Common myeloid progenitor, CD34-positive (primary cell): ENCODE results near the gene GALNT11.
"Not testable (repeated sequence)": the region's sequence is repeated elsewhere in the genome, so short reads cannot be mapped to it uniquely, and the experiment has no call there.

ENCODE experiments used
- CTCF ChIA-PET: fragments of 350-600 bp; sonication (Branson Sonifier 250); formaldehyde crosslinking; loops from one replicate; lab custom pipeline; 2021; ENCODE audit warnings: antibody characterized with exemption; lab: Charles Lee
- POLR2A ChIA-PET: fragments of 350-600 bp; sonication (Branson Sonifier 250); formaldehyde crosslinking; loops from one replicate; lab custom pipeline; 2021; ENCODE audit warnings: antibody characterized with exemption; lab: Charles Lee
- DNase-seq, 3 donors: peaks; one replicate each; pipeline versions ENCODE4 v3.0.0 to v3.0.0-alpha.2; 2013
- H3K27ac ChIP-seq, 2 experiments: 1 replicate in 1 of 2; 2 replicates in 1 of 2; pipeline ENCODE4 v1.7.0; 2013; ENCODE audit warnings: inconsistent platforms in 2 of 2, low read length in 2 of 2, mild to moderate bottlenecking in 2 of 2, low read depth in 1 of 2, moderate library complexity in 1 of 2; ENCODE audit not compliant: severe bottlenecking in 2 of 2, insufficient read depth in 1 of 2, poor library complexity in 1 of 2
- H3K27me3 ChIP-seq, 5 experiments: replicated peaks in 2 of 5; 1 replicate in 3 of 5; 2 replicates in 2 of 5; pipeline versions ENCODE4 v1.6.1 to v1.7.0; 2013; ENCODE audit warnings: low read length in 4 of 5, mild to moderate bottlenecking in 2 of 5, moderate library complexity in 2 of 5, inconsistent platforms in 1 of 5; ENCODE audit not compliant: insufficient read depth in 5 of 5, control insufficient read depth in 4 of 5
- H3K36me3 ChIP-seq, 4 experiments: 1 replicate in 2 of 4; 2 replicates in 2 of 4; pipeline versions ENCODE4 v1.6.1 to v1.7.0; 2013; ENCODE audit warnings: low read length in 3 of 4, control low read depth in 1 of 4, mild to moderate bottlenecking in 1 of 4; ENCODE audit not compliant: control insufficient read depth in 4 of 4, insufficient read depth in 4 of 4
- H3K4me1 ChIP-seq, 4 experiments: 1 replicate in 3 of 4; 2 replicates in 1 of 4; pipeline versions ENCODE4 v1.6.1 to v1.7.1; 2013; ENCODE audit warnings: low read length in 3 of 4, mild to moderate bottlenecking in 3 of 4, control low read depth in 1 of 4, inconsistent platforms in 1 of 4, moderate library complexity in 1 of 4; ENCODE audit not compliant: control insufficient read depth in 4 of 4, insufficient read depth in 4 of 4; ENCODE audit errors: control extremely low read depth in 1 of 4
- H3K4me3 ChIP-seq, 7 experiments: 1 replicate in 4 of 7; 2 replicates in 3 of 7; pipeline versions ENCODE4 v1.5.1 to v1.7.0; 2013; ENCODE audit warnings: mild to moderate bottlenecking in 7 of 7, low read length in 6 of 7, moderate library complexity in 6 of 7, inconsistent platforms in 2 of 7, low read depth in 2 of 7, control low read depth in 1 of 7; ENCODE audit not compliant: insufficient read depth in 4 of 7, control insufficient read depth in 1 of 7; ENCODE audit errors: extremely low read depth in 1 of 7
- H3K9me3 ChIP-seq, 5 experiments: 1 replicate in 4 of 5; 2 replicates in 1 of 5; pipeline versions ENCODE4 v1.6.1 to v1.7.1; 2013; ENCODE audit warnings: low read length in 4 of 5, mild to moderate bottlenecking in 2 of 5, inconsistent platforms in 1 of 5, low read depth in 1 of 5, moderate library complexity in 1 of 5; ENCODE audit not compliant: control insufficient read depth in 4 of 5, insufficient read depth in 2 of 5; ENCODE audit errors: control extremely low read depth in 1 of 5
- WGBS: methylation state at CpG from one replicate; pipeline ENCODE4 v1.1.5; 2013; ENCODE audit not compliant: insufficient coverage; 5-methylcytosine and 5-hydroxymethylcytosine counted together

The GALNT11 gene

GRCh38 chr7:152027491-152028365 lies 2.3 kb downstream of the GALNT11 start:
- WGBS = 98% methylated on average over 17 of the region's 20 CpGs
- H3K4me3 ChIP-seq, H3K9me3 ChIP-seq, H3K27ac ChIP-seq, H3K27me3 ChIP-seq: not testable (repeated sequence)
- DNase-seq = peak in 1 of 3 donors; percentile 11
- H3K36me3 ChIP-seq = peaks cover 2 to 10% (median 3%) of the 10 kb centered on the region in 4 experiments
- ChIA-PET POLR2A (interaction anchor here (0.6 kb wide), 1 partner anchor 37 kb away, joined by 3 read pairs; no protein-coding TSS in a partner anchor), CTCF (interaction anchor here (1.3 kb wide), 1 partner anchor 11 kb away, joined by 4 read pairs; no protein-coding TSS in a partner anchor)
- H3K4me1 ChIP-seq = peaks cover 4 to 12% (median 9%) of the 10 kb centered on the region in 4 experiments

DNA sequence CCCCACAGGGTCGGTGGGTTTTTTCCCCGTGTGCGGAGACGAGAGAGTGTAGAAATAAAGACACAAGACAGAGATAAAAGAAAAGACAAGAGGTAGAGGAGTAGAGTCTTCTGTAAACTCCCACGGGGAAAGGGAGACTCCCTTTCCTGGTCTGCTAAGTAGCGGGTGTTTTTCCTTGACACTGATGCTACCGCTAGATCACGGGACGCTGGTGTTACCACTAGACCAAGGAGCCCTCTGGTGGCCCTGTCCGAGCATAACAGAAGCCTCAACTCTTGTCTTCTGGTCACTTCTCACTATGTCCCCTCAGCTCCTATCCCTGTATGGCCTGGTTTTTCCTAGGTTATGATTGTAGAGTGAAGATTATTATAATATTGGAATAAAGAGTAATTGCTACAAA lies 4.6 kb downstream of the GALNT11 start:
- CTCF ChIA-PET, POLR2A ChIA-PET, H3K4me3 ChIP-seq, H3K27ac ChIP-seq, H3K9me3 ChIP-seq, H3K27me3 ChIP-seq: not testable (repeated sequence)
- H3K4me1 ChIP-seq = peaks cover 4 to 11% (median 9%) of the 10 kb centered on the region in 4 experiments
- H3K36me3 ChIP-seq = peaks cover 2 to 10% (median 3%) of the 10 kb centered on the region in 4 experiments
- WGBS = 89% methylated on average over 9 of the region's 10 CpGs
- DNase-seq = peak in 2 of 3 donors; percentile 17 to 34

DNA sequence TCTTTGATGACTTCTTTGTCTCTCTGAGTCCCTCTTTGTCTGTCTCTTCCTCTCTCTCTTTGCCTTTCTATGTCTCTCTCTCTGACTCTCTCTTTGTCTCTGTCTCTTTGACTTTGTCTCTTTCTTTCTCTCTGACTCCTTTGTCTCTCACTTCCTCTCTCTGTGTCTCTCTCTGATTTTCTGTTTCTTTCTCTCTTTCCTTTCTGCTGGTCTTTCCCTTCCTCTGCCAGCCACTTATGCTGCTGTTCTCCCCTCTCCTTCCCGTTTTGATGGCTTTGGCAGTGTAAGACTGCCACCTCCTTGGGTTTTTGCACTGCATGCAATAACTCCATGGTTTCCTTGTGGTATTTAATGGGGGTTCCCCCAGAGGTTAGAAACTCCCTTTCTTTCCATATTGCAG lies 5.2 kb downstream of the GALNT11 start:
- peaks cover 2 to 11% (median 3%) of the 10 kb centered on the region in 4 experiments for H3K36me3 ChIP-seq
- DNase-seq, H3K4me1 ChIP-seq, H3K27me3 ChIP-seq, POLR2A ChIA-PET, H3K4me3 ChIP-seq, CTCF ChIA-PET, H3K27ac ChIP-seq, H3K9me3 ChIP-seq: not testable (repeated sequence)
- WGBS = no CpG with 5 or more reads among the region's 1 CpG

GRCh38 chr7:152035817-152036216 lies 10.3 kb downstream of the GALNT11 start:
- DNase-seq = no peak

DNA sequence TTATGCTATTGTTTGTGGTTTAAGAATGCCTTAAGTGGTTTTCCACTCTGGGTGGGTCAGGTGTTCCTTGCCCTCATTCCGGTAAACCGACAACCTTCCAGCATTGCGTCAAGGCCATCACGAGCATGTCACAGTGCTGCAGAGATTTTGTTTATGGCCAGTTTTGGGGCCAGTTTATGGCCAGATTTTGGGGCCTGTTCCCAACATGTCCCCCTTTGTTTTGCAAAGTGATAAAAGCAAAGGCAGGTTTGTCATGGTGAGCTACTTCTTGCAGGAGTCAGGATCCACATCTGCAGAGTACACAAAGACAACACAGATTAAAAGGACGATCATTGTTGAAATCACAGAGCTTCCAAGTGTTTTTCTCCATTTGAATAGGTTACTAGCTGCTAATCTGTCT lies 12.9 kb downstream of the GALNT11 start:
- H3K36me3 ChIP-seq, DNase-seq, POLR2A ChIA-PET, H3K4me1 ChIP-seq, H3K27me3 ChIP-seq, H3K4me3 ChIP-seq, H3K27ac ChIP-seq: not testable (repeated sequence)
- peaks cover 5 to 30% (median 16%) of the 10 kb centered on the region in 5 experiments for H3K9me3 ChIP-seq
- WGBS = 98% methylated on average over 5 of the region's 5 CpGs
- CTCF ChIA-PET = interaction anchor here (1.0 to 1.3 kb wide), 2 partner anchors 10 to 12 kb away, joined by 4 to 5 read pairs; no protein-coding TSS in a partner anchor

More at GRCh38 chr7:152035817-152036216, 10.3 kb downstream of the GALNT11 start:
- no peak overlapping the region for H3K27ac ChIP-seq
- no peaks in the 10 kb centered on the region for H3K4me1 ChIP-seq
- POLR2A ChIA-PET = no interaction called here
- CTCF ChIA-PET = no interaction called here
- no peaks in the 10 kb centered on the region for H3K27me3 ChIP-seq
- H3K36me3 ChIP-seq = peaks cover 0 to 7% (median 0%) of the 10 kb centered on the region in 4 experiments
- H3K4me3 ChIP-seq = no peak overlapping the region
- WGBS = 100% methylated on average over 1 of the region's 5 CpGs
- peaks cover 3 to 30% (median 16%) of the 10 kb centered on the region in 5 experiments for H3K9me3 ChIP-seq

DNA sequence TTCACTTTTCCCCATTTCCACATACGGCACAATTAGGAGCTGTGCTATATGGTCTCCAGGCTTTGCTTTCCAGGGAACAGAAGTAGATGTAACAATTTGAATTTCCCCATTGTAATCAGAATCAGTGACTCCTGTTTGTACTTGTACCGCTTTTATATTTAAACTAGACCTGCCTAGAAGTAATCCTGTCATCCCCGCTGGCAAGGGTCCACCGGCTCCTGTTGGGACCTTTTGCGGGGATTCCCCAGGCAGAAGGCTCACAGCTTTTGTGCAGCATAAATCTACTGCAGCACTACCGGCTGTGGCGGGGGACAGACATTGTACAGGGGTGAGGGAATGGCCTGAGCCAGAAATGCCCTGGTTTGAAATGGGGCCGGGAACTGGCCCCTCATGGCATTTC lies 17.6 kb downstream of the GALNT11 start:
- CTCF ChIA-PET = not testable (repeated sequence)

DNA sequence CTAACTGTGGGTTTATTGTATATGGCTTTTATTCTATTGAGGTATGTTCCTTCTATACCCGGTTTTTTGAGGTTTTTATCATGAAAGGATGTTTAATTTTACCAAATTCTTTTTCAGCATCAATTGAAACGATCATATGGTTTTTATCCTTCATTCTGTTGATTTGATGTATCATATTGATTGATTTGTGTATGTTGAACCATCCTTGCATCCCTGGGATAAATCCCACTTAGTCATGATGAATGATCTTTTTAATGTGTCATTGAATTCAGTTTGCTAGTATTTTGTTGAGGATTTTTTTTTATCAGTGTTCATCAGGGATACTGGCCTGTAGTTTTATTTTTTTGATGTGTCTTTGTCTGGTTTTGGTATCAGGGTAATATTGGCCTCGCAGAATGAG lies 19.4 kb downstream of the GALNT11 start:
- CTCF ChIA-PET, POLR2A ChIA-PET: not testable (repeated sequence)
- WGBS = 100% methylated on average over 1 of the region's 3 CpGs

More for the DNA sequence above, 17.6 kb downstream of the GALNT11 start:
- H3K4me1 ChIP-seq, H3K4me3 ChIP-seq, H3K36me3 ChIP-seq, POLR2A ChIA-PET, H3K27ac ChIP-seq, H3K27me3 ChIP-seq: not testable (repeated sequence)
- peaks cover 6 to 27% (median 15%) of the 10 kb centered on the region in 5 experiments for H3K9me3 ChIP-seq
- WGBS = 49% methylated on average over 7 of the region's 8 CpGs
- DNase-seq = peak in 2 of 3 donors; percentile 37 to 75

More for the DNA sequence above, 19.4 kb downstream of the GALNT11 start:
- peaks cover 2 to 19% (median 6%) of the 10 kb centered on the region in 5 experiments for H3K9me3 ChIP-seq
- not testable (repeated sequence) for H3K4me1 ChIP-seq, H3K27me3 ChIP-seq, DNase-seq, H3K4me3 ChIP-seq, H3K27ac ChIP-seq, H3K36me3 ChIP-seq
